IPS-18c (cell line): Measurements from ENCODE around the gene ITPK1.

Experiments used
- H3K4me3 ChIP-seq: 2 replicates; pipeline ENCODE4 v1.7.0; 2013; ENCODE audit warnings: low read depth, mild to moderate bottlenecking, low read length, moderate library complexity; ENCODE audit not compliant: insufficient read depth
- H3K9me3 ChIP-seq: one replicate; pipeline ENCODE4 v1.6.1; 2013; ENCODE audit warnings: mild to moderate bottlenecking, low read length, moderate library complexity; ENCODE audit not compliant: control insufficient read depth, insufficient read depth

Gene ITPK1

DNA sequence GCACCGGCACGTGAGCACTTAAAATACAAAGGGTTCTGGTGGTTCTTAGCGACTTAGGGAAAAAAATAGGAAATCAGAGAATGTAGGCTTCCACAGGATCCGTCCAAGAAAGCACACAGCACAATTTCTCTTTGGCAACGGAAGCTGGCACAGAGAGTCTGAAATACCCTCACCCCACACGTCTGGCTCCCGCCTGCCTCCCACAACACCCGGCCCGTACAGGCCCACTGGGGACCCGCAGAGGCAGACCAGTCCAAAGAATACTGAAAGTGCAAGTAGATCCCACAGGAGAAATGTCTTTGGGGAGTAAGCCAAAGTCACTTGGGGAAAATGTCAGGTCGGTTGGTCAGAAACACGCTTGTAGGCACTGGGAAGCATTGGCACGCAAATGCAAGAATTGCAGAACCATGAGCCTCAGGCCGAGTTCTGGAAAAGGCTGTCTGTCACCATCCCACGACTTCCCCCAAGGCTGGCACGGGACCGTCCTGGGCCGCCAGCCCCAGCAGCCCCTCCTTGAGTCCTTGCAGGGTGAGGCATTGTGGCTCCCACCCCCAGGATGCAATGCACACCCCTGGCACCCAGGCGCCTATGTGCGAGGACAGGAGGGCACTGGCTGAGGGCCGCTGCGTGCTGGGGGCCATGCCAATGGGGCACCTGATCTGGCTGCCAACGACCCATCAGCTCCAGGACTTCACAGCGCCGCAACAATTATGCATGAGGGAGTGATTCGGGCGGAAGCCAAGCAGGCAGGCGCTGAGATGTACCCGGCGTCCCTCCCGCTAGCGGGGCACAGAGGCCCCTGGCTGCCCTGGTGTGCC lies 163.0 kb downstream of the ITPK1 start:
- Histone ChIP-seq H3K4me3 (no peak overlapping the region), H3K9me3 (no peaks in the 10 kb centered on the region)

- Histone ChIP-seq H3K9me3 (no peaks in the 10 kb centered on the region), H3K4me3 (no peak overlapping the region)
These were observed 163.7 kb downstream of the ITPK1 start for GRCh38 chr14:92951912-92952471.

GRCh38 chr14:92951261-92951660 lies 164.5 kb downstream of the ITPK1 start:
- no peak overlapping the region for H3K4me3 ChIP-seq

DNA sequence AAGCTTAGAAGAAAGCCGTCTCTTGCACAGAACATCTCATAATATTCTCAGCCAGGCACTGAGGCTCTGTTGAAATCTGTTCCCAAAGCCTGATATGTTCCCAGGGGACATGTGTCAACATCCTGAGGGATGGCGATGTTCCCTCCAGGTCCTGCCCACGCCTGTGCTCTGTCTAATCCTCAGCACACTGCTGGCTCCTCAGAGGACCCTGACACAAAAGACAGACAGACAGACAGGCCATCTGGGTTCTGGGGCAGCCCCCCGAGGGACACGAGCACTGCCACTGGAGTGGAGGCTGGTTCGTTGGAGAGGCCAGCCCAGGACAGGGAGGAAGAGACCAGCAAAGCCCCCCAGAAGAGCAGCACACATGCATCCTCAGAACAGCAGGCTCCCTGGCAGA lies 165.0 kb downstream of the ITPK1 start:
- Histone ChIP-seq H3K9me3 (no peaks in the 10 kb centered on the region), H3K4me3 (no peak overlapping the region)

More at GRCh38 chr14:92951261-92951660, 164.5 kb downstream of the ITPK1 start:
- H3K9me3 ChIP-seq = no peaks in the 10 kb centered on the region

DNA sequence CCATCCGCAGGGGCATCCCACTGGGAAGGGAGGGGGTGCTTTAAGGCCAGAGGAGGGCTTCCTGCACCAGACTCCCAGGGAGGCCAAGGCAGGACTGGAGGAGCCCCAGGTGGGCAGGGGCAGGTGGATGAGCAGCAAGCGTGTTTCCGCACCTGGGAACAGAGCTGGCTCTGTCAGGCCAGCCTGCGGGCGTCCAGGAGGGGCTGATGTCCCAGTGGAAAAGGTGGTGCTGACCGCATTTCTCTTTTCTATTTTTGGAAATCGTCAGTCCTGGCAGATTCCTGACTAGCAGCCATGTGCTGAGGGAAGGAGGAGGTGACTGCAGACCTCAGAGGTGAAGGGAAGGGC lies 165.6 kb downstream of the ITPK1 start:
- H3K4me3 ChIP-seq = no peak overlapping the region
- H3K9me3 ChIP-seq = no peaks in the 10 kb centered on the region

DNA sequence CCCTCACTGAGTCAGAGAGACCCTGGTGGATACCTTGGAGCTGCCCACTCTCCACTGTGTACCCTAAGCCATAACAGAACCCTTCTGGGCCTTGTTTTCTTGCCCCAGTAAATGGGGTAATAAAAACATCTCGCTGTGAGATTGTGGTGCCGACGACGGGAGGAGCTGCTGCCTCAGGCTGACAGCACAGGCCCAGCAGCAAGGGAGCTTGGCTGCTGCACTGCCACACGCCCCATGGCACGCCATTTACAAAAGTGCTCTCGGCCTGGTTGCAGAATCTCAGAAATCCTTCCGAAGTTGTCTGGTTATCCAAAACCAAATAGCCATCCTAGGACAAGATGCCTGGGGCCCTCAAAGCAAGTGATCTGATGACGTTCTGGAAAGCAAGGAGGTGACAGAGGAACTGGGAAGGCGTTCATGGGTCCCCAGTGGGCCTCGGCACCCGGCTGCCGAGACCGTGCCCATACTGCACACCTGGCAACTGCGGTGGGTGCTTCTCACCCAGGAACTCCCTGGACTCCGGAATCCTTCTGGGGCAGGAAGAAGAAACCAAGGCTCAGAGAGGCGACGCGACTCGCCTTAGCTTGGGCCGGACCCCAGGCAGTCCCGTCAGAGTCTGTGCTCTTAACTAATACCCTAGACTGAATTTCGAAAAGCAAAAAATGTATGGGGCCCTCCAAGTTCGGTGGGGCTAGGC lies 166.1 kb downstream of the ITPK1 start:
- no peaks in the 10 kb centered on the region for H3K9me3 ChIP-seq
- no peak overlapping the region for H3K4me3 ChIP-seq

- H3K9me3 ChIP-seq = no peaks in the 10 kb centered on the region
- no peak overlapping the region for H3K4me3 ChIP-seq
These were observed 167.1 kb downstream of the ITPK1 start for GRCh38 chr14:92948647-92949046.

DNA sequence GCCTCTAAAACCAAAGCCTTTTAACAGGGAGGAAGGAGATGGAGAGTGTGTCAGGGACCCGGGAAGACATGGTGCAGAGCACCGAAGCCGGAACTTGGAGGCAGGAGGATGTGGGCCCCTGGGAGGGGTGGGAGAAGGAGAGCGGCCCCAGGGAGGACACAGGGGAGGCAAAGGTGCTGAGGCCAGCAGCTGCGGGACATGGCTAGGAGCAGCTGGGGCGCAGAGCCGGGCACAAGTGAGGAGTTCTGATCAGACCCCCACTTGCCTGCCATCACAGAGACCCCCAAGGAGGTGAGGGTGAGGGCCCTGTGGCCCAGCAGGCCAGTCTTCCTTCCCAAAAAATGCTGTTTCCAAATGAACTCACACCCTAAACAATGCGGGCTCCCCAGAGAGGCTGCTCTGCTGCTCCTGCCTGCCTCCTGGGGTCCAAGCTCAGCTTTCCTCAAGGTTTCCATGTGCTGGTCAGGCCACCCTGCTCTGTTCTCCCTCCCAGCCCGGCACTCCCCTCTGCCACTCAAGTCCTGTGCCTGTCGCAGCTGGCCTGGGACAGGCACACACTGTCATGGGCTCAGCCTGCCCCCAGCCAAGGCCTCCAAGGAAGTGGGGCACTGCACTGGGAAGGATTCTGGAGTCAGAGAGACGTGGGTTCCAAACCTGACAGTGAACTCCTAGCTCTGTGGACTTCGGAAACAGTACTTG lies 168.7 kb downstream of the ITPK1 start:
- H3K9me3 ChIP-seq = no peaks in the 10 kb centered on the region
- no peak overlapping the region for H3K4me3 ChIP-seq

DNA sequence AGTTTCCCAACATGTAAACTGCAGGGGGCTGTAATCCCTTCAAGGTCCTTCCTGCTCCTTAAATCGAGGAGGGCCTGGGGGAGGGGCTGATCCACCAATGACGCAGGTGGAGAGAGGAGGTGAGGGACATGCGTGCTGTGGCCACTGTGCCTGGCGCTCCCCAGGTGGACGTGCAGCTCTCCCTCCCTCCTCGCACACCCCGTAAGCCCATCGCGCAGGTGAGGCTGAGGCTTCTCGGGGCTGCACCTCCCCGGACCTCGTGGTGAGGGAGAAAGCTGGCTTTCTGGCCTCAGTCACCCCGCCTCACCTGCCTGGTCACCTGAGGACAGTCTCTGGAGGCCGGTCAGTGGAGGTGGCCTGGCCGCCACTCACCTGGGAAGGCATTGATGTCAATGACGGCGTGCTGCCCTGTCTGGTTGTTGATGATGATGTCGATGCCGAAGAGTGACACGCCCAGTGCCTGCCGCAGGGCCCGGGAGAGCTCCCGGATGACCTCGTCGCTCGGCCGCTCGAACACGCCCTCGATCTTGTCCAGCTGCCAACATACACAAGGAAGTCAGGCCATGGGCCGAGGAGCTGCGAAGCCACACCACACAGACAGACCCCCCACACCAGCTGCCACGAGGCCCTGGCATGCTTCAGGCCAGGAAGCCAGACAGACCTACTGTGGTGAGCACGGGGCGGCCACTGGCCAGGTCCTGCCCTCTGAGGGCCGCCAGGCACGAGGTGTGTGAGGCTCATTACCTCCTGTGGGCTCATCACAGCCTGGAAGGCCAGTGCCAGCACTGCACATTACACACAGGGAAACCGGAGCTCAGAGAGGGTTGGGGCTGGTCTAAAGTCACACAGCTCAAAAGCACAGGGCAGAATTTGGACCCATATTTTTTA lies 169.5 kb downstream of the ITPK1 start:
- no peak overlapping the region for H3K4me3 ChIP-seq
- no peaks in the 10 kb centered on the region for H3K9me3 ChIP-seq

DNA sequence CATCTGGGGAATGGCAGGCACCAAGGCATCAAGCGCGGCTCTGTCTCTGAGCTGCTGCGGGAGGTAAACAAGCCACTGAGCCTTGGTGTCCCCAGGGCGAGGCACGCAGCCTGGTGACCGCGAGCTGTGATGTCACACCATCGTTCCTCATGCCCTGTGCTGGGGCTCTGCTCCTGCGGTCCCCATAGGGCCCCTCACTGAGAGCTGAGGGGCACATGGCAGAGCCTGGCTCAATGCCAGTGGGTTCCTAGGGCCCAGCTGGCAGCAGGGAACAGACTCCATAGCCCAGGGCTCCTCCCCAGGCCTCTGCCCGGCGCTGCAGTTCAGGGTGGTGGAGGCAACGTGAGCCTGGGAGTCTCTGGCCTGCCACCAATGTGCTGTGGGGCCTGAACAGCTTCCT lies 170.2 kb downstream of the ITPK1 start:
- Histone ChIP-seq H3K9me3 (no peaks in the 10 kb centered on the region), H3K4me3 (no peak overlapping the region)

GRCh38 chr14:92944976-92945375 lies 170.7 kb downstream of the ITPK1 start:
- no peak overlapping the region for H3K4me3 ChIP-seq
- no peaks in the 10 kb centered on the region for H3K9me3 ChIP-seq

- Histone ChIP-seq H3K4me3 (no peak overlapping the region), H3K9me3 (no peaks in the 10 kb centered on the region)
These were observed 171.7 kb downstream of the ITPK1 start for GRCh38 chr14:92943855-92944570.

DNA sequence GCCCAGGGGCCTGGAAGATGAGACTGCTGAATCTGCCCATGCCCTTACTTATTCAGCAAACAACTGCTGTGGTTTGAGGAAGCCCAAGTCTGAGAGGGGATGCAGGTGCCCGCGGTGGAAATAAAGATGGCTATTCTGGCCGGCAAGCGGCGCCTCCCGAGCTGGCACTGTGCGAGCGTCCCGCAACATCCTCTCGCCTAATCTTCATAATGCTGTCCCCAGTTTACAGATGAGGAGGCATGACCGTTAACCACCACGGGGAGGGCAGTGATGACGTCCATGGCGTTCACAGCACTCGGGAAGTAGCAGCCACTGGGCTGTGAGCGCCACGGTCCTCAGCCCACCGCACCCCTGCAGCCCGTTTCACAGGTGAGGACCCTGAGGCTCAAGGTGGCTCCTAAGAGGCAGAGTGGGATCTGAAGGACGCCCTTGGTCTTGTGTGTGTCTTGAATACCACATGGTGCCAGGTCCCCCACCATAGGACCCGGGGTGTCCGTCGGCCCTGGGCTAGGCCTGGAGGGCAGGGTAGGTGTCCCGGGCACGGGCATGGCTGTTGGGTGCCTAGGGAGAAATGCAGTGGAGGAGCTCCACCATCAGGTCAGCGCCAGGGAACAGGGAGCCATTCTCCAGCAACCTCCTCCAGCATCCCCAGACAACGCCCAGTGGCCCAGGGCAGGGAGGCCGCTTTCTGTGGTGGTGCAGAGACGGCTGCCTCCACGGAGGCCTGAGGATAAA lies 172.6 kb downstream of the ITPK1 start:
- Histone ChIP-seq H3K9me3 (no peaks in the 10 kb centered on the region), H3K4me3 (no peak overlapping the region)

DNA sequence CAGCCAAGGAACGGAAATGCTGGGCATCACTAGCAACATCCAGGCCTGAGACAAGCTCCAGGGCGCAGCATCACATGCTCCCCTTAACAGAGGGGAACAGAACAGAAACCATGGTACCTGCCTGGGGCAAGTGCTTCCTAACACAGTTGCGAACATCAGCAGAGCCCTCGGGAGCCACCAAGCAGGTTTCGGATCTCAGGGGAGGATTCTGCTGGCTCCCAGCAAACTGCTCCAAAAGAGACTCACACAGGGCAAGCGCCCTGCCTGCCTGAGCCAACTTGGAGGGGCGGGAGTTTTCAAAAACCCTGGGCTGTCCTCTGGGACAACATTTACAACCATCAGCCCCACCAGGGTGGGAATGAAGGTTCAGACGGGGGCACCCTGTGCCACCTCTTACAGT lies 173.1 kb downstream of the ITPK1 start:
- no peaks in the 10 kb centered on the region for H3K9me3 ChIP-seq
- no peak overlapping the region for H3K4me3 ChIP-seq

DNA sequence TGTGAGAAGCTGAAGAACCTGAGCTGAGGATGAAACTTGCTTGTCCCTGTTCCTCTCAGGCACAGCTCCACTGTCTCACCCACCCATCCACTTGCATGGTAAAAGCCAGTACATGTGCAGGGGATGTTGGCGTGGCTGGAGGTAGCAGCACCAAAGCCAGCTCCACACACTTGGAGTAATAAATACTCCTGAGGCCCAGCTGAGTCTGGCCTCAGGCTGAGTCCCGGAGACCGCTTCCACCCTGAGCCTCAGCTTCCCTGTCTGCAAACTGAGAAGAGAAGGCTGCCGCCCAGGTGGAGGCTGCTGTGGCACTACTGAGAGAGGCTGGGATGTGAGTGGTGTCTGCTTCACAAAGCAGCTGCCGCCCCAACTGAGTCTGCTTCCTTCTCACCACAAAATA lies 173.6 kb downstream of the ITPK1 start:
- Histone ChIP-seq H3K4me3 (no peak overlapping the region), H3K9me3 (no peaks in the 10 kb centered on the region)

DNA sequence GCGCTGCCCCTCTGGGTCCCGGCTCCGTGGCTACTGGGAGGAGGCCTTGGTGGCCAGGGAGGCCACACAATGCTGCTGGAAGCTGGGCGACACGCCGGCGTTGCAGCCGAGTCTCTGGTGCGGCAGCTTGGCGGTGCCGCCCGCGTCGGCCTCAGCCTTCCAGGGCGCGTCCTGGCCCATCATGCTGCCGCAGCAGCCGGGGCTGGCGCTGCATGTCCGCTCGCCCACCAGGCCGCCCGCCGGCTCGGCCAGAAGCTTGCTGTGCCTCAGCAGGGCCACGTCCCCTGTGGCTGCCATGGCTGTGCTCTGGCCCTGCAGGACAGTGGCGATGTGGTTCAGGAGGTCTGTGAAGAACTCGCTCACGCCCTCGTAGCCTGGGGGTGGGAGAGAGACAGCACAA lies 174.2 kb downstream of the ITPK1 start:
- H3K9me3 ChIP-seq = no peaks in the 10 kb centered on the region
- H3K4me3 ChIP-seq = no peak overlapping the region
